Activated CD4-positive, alpha-beta T cell treated with anti-CD3 and anti-CD28 coated beads, Interleukin-2, amount 10 ng/mL, durations not matched to agents 7 days and 5 days (primary cell): ENCODE results near the gene SHQ1. TPM values are rescaled to one million over a fixed set of nuclear protein-coding genes. Genes with fewer than 3 reads are reported as not detected.
"Not testable (repeated sequence)": the region's sequence is repeated elsewhere in the genome, so short reads cannot be mapped to it uniquely, and the experiment has no call there.

Source experiments
- CTCF ChIA-PET: fragments of 350-600 bp; sonication (Branson Sonifier 250); formaldehyde crosslinking; loops from one replicate; lab custom pipeline; 2021; ENCODE audit warnings: antibody characterized with exemption; lab: Charles Lee
- POLR2A ChIA-PET: fragments of 350-600 bp; sonication (Branson Sonifier 250); formaldehyde crosslinking; loops from one replicate; lab custom pipeline; 2021; ENCODE audit warnings: antibody characterized with exemption; lab: Charles Lee
- DNase-seq: peaks from one replicate; pipeline ENCODE4 v3.0.0-alpha.2; 2020
- H3K27ac Mint-ChIP-seq: one replicate; pipeline ENCODE4 v1.8.0; 2021; ENCODE audit warnings: mild to moderate bottlenecking, moderate library complexity, mixed read lengths
- H3K27me3 Mint-ChIP-seq: one replicate; pipeline ENCODE4 v1.8.0; 2021; ENCODE audit warnings: mixed read lengths
- H3K36me3 Mint-ChIP-seq: one replicate; pipeline ENCODE4 v1.8.0; 2021; ENCODE audit warnings: low read depth, mixed read lengths
- H3K4me1 Mint-ChIP-seq: one replicate; pipeline ENCODE4 v1.8.0; 2021; ENCODE audit warnings: mixed read lengths
- H3K4me3 Mint-ChIP-seq: one replicate; pipeline ENCODE4 v1.8.0; 2021; ENCODE audit warnings: mild to moderate bottlenecking, moderate library complexity, mixed read lengths
- H3K9me3 Mint-ChIP-seq: one replicate; pipeline ENCODE4 v1.8.0; 2021; ENCODE audit warnings: mixed read lengths
- total RNA-seq, 2 experiments: library from RNA; stranded (reverse); gene quantifications; one replicate each; pipeline ENCODE4 v1.2.3, GENCODE V29; 2021

The SHQ1 gene
- total RNA-seq, 2 experiments from 2014 or later, result 22.1 to 24.2 TPM

- Mint-ChIP-seq H3K36me3 (peaks cover 31% of the 10 kb centered on the region), H3K9me3 (no peaks in the 10 kb centered on the region), H3K4me1 (peaks cover 10% of the 10 kb centered on the region), H3K4me3 (no peak overlapping the region), H3K27ac (no peak overlapping the region), H3K27me3 (no peaks in the 10 kb centered on the region)
- ChIA-PET CTCF (interaction anchor here (1.1 to 3.8 kb wide), 3 partner anchors 8 to 10 kb away, joined by 3 to 24 read pairs (median 4); no protein-coding TSS in a partner anchor), POLR2A (no interaction called here)
- DNase-seq, result no peak
These were observed 37.4 kb downstream of the SHQ1 start for GRCh38 chr3:72810659-72811434.

- Mint-ChIP-seq H3K27me3 (no peaks in the 10 kb centered on the region), H3K4me3 (no peak overlapping the region), H3K4me1 (peaks cover 6% of the 10 kb centered on the region), H3K36me3 (peaks cover 26% of the 10 kb centered on the region), H3K9me3 (no peaks in the 10 kb centered on the region), H3K27ac (no peak overlapping the region)
- DNase-seq, result no peak
- POLR2A ChIA-PET, result no interaction called here
- CTCF ChIA-PET, result interaction anchor here (3.8 kb wide), 1 partner anchor 11 kb away, joined by 24 read pairs; no protein-coding TSS in a partner anchor
These were observed 38.2 kb downstream of the SHQ1 start for GRCh38 chr3:72810063-72810462.

- ChIA-PET CTCF (interaction anchor here (1.9 kb wide), 1 partner anchor 7 kb away, joined by 4 read pairs; no protein-coding TSS in a partner anchor), POLR2A (no interaction called here)
- Mint-ChIP-seq H3K9me3 (no peaks in the 10 kb centered on the region), H3K27ac (no peak overlapping the region), H3K36me3 (peaks cover 24% of the 10 kb centered on the region), H3K4me3 (no peak overlapping the region), H3K4me1 (peaks cover 3% of the 10 kb centered on the region), H3K27me3 (no peaks in the 10 kb centered on the region)
- DNase-seq, result no peak
These were observed 43.9 kb downstream of the SHQ1 start for GRCh38 chr3:72804361-72804760.

- POLR2A ChIA-PET, result no interaction called here
- CTCF ChIA-PET, result interaction anchor here (0.6 to 1.9 kb wide), 4 partner anchors 8 to 130 kb away, joined by 3 to 4 read pairs (median 4); no protein-coding TSS in a partner anchor
- Mint-ChIP-seq H3K27ac (no peak overlapping the region), H3K36me3 (peaks cover 26% of the 10 kb centered on the region), H3K4me3 (no peak overlapping the region), H3K9me3 (no peaks in the 10 kb centered on the region), H3K27me3 (no peaks in the 10 kb centered on the region), H3K4me1 (peaks cover 6% of the 10 kb centered on the region)
- no peak for DNase-seq
These were observed 44.7 kb downstream of the SHQ1 start for GRCh38 chr3:72803573-72803972.

- no peak for DNase-seq
- no peak overlapping the region for H3K27ac Mint-ChIP-seq
- H3K4me1 Mint-ChIP-seq, result peaks cover 10% of the 10 kb centered on the region
- POLR2A ChIA-PET, result no interaction called here
- no peaks in the 10 kb centered on the region for H3K9me3 Mint-ChIP-seq
- no peaks in the 10 kb centered on the region for H3K27me3 Mint-ChIP-seq
- peaks cover 28% of the 10 kb centered on the region for H3K36me3 Mint-ChIP-seq
- H3K4me3 Mint-ChIP-seq, result no peak overlapping the region
- CTCF ChIA-PET, result interaction anchor here (0.6 to 1.0 kb wide), 2 partner anchors 10 to 130 kb away, joined by 3 read pairs; no protein-coding TSS in a partner anchor
These were observed 46.2 kb downstream of the SHQ1 start for GRCh38 chr3:72802001-72802400.

GRCh38 chr3:72800869-72801268, 47.4 kb downstream of the SHQ1 start:
- no peak for DNase-seq
- Mint-ChIP-seq H3K9me3 (no peaks in the 10 kb centered on the region), H3K4me1 (peaks cover 10% of the 10 kb centered on the region), H3K4me3 (no peak overlapping the region), H3K36me3 (peaks cover 30% of the 10 kb centered on the region), H3K27me3 (no peaks in the 10 kb centered on the region), H3K27ac (no peak overlapping the region)
- CTCF ChIA-PET, result interaction anchor here (0.7 to 1.7 kb wide), 3 partner anchors 11 to 62 kb away, joined by 3 to 8 read pairs (median 4); no protein-coding TSS in a partner anchor
- POLR2A ChIA-PET, result no interaction called here

GRCh38 chr3:72798552-72799195, 49.6 kb downstream of the SHQ1 start:
- ChIA-PET POLR2A (interaction anchor here (0.6 kb wide), 1 partner anchor 1414 kb away, joined by 3 read pairs; no protein-coding TSS in a partner anchor), CTCF (no interaction called here)
- peaks cover 10% of the 10 kb centered on the region for H3K4me1 Mint-ChIP-seq
- DNase-seq, result no peak
- no peak overlapping the region for H3K27ac Mint-ChIP-seq
- peaks cover 32% of the 10 kb centered on the region for H3K36me3 Mint-ChIP-seq
- no peak overlapping the region for H3K4me3 Mint-ChIP-seq
- H3K9me3 Mint-ChIP-seq, result no peaks in the 10 kb centered on the region
- H3K27me3 Mint-ChIP-seq, result no peaks in the 10 kb centered on the region

GRCh38 chr3:72797773-72798543, 50.3 kb downstream of the SHQ1 start:
- peaks cover 32% of the 10 kb centered on the region for H3K36me3 Mint-ChIP-seq
- no peak overlapping the region for H3K4me3 Mint-ChIP-seq
- ChIA-PET CTCF (no interaction called here), POLR2A (interaction anchor here (0.6 kb wide), 1 partner anchor 1414 kb away, joined by 3 read pairs; no protein-coding TSS in a partner anchor)
- DNase-seq, result no peak
- no peak overlapping the region for H3K27ac Mint-ChIP-seq
- H3K4me1 Mint-ChIP-seq, result peaks cover 10% of the 10 kb centered on the region
- no peaks in the 10 kb centered on the region for H3K9me3 Mint-ChIP-seq
- H3K27me3 Mint-ChIP-seq, result no peaks in the 10 kb centered on the region

GRCh38 chr3:72794079-72794478, 54.2 kb downstream of the SHQ1 start:
- Mint-ChIP-seq H3K4me1 (peaks cover 18% of the 10 kb centered on the region), H3K4me3 (no peak overlapping the region), H3K27me3 (no peaks in the 10 kb centered on the region), H3K36me3 (peaks cover 44% of the 10 kb centered on the region), H3K27ac (no peak overlapping the region), H3K9me3 (no peaks in the 10 kb centered on the region)
- ChIA-PET POLR2A (no interaction called here), CTCF (no interaction called here)
- no peak for DNase-seq

- POLR2A ChIA-PET, result no interaction called here
- Mint-ChIP-seq H3K27ac (peak overlapping the region; percentile 83), H3K4me3 (no peak overlapping the region), H3K9me3 (no peaks in the 10 kb centered on the region), H3K36me3 (peaks cover 40% of the 10 kb centered on the region), H3K4me1 (peaks cover 11% of the 10 kb centered on the region), H3K27me3 (no peaks in the 10 kb centered on the region)
- CTCF ChIA-PET, result no interaction called here
- no peak for DNase-seq
These were observed 57.1 kb downstream of the SHQ1 start for GRCh38 chr3:72791161-72791560.

GRCh38 chr3:72789786-72790185, 58.5 kb downstream of the SHQ1 start:
- peaks cover 11% of the 10 kb centered on the region for H3K4me1 Mint-ChIP-seq
- no peak overlapping the region for H3K4me3 Mint-ChIP-seq
- peaks cover 37% of the 10 kb centered on the region for H3K36me3 Mint-ChIP-seq
- DNase-seq, result no peak
- no peak overlapping the region for H3K27ac Mint-ChIP-seq
- no peaks in the 10 kb centered on the region for H3K27me3 Mint-ChIP-seq
- ChIA-PET CTCF (no interaction called here), POLR2A (no interaction called here)
- no peaks in the 10 kb centered on the region for H3K9me3 Mint-ChIP-seq

- H3K27ac Mint-ChIP-seq, H3K27me3 Mint-ChIP-seq, DNase-seq, CTCF ChIA-PET, H3K4me3 Mint-ChIP-seq, H3K9me3 Mint-ChIP-seq, POLR2A ChIA-PET: not testable (repeated sequence)
- Mint-ChIP-seq H3K36me3 (peaks cover 33% of the 10 kb centered on the region), H3K4me1 (peaks cover 11% of the 10 kb centered on the region)
These were observed 60.0 kb downstream of the SHQ1 start for GRCh38 chr3:72788232-72788631.
